HepG2 (cell line): ENCODE results near the gene SAA2. TPM values are rescaled to one million over a fixed set of nuclear protein-coding genes. Genes with fewer than 3 reads are reported as not detected.
A peak's percentile ranks its signal among the peaks of the same experiment; 100 is the strongest.

Source experiments
- ATRX ChIP-seq: sonication (generic); formaldehyde crosslinking; IDR thresholded peaks from 2 replicates; pipeline ENCODE4 v1.4.0; 2020; ENCODE audit warnings: missing genetic modification reagents, borderline replicate concordance
- CENPT ChIP-seq: sonication (generic); formaldehyde crosslinking; IDR thresholded peaks from 2 replicates; pipeline ENCODE4 v1.8.0; 2022; ENCODE audit warnings: low read depth, mild to moderate bottlenecking, moderate library complexity, missing genetic modification reagents
- GABPA ChIP-seq, 2 experiments: IDR thresholded peaks; 2 replicates each; pipeline ENCODE4 v1.6.1; 2011 to 2016; ENCODE audit warnings: low read depth in 2 of 2, low read length in 1 of 2, missing biosample characterization in 1 of 2, missing genetic modification characterization in 1 of 2
- HNF4A ChIP-seq: sonication (generic); formaldehyde crosslinking; IDR thresholded peaks from 2 replicates; pipeline ENCODE4 v1.4.0; 2020; ENCODE audit warnings: missing genetic modification reagents
- HNRNPH1 ChIP-seq: fragments of 200-400 bp; formaldehyde crosslinking; optimal IDR thresholded peaks from 2 replicates; pipeline ENCODE3; 2017; ENCODE audit warnings: mild to moderate bottlenecking, low read depth, low read length
- NR1H2 ChIP-seq: sonication (generic); formaldehyde crosslinking; IDR thresholded peaks from 2 replicates; pipeline ENCODE4 v1.8.1; 2022; ENCODE audit warnings: low read depth, missing genetic modification reagents, borderline replicate concordance
- NR2C2 ChIP-seq: sonication (generic); formaldehyde crosslinking; IDR thresholded peaks from 2 replicates; pipeline ENCODE4 v1.4.0; 2020; ENCODE audit warnings: missing genetic modification reagents, mild to moderate bottlenecking, moderate library complexity, borderline replicate concordance
- POGZ ChIP-seq: sonication (generic); formaldehyde crosslinking; IDR thresholded peaks from 2 replicates; pipeline ENCODE4 v1.4.0; 2020; ENCODE audit warnings: mild to moderate bottlenecking, missing genetic modification reagents
- RAD21 ChIP-seq: fragments of 450-650 bp; formaldehyde crosslinking; IDR thresholded peaks from 2 replicates; pipeline ENCODE4 v1.5.0; 2020; ENCODE audit warnings: mild to moderate bottlenecking
- SALL1 ChIP-seq: sonication (generic); formaldehyde crosslinking; IDR thresholded peaks from 2 replicates; pipeline ENCODE4 v1.8.0; 2022; ENCODE audit warnings: mild to moderate bottlenecking, missing genetic modification reagents
- SRSF4 ChIP-seq: fragments of 200-400 bp; formaldehyde crosslinking; IDR thresholded peaks from one replicate; pipeline ENCODE4 v1.6.1; 2018; ENCODE audit warnings: mild to moderate bottlenecking, low read depth, low read length, moderate library complexity; ENCODE audit not compliant: poor library complexity, severe bottlenecking
- SUZ12 ChIP-seq: fragments of 150-350 bp; IDR thresholded peaks from 2 replicates; pipeline ENCODE4 v1.6.1; 2014; ENCODE audit warnings: low read depth, low read length
- ZMYM2 ChIP-seq: sonication (generic); formaldehyde crosslinking; IDR thresholded peaks from 2 replicates; pipeline ENCODE4 v1.8.0; 2022; ENCODE audit warnings: mild to moderate bottlenecking, missing genetic modification reagents
- ZNF12 ChIP-seq: sonication (generic); formaldehyde crosslinking; IDR thresholded peaks from 2 replicates; pipeline ENCODE4 v1.5.0; 2020; ENCODE audit warnings: missing genetic modification reagents
- ZNF703 ChIP-seq: sonication (generic); formaldehyde crosslinking; IDR thresholded peaks from 2 replicates; pipeline ENCODE4 v1.5.1; 2020; ENCODE audit warnings: missing genetic modification reagents, mild to moderate bottlenecking, moderate library complexity, borderline replicate concordance
- ZNF772 ChIP-seq: sonication (generic); formaldehyde crosslinking; IDR thresholded peaks from 2 replicates; pipeline ENCODE4 v1.5.0; 2020; ENCODE audit warnings: mild to moderate bottlenecking, missing genetic modification reagents
- polyA plus RNA-seq, 8 experiments: library from polyadenylated mRNA; depleted of rRNA in 3 of 8; stranded (reverse) in 7 of 8; unstranded in 1 of 8; fragments of >200 nt; fragmentation: Illumina TruSeq in 4 of 8; extraction: Trizol in 4 of 8; gene quantifications; 2 replicates each; pipeline versions ENCODE4 v1.2.1 to v1.2.3, GENCODE V29; 2011 to 2016; ENCODE audit warnings: low read depth in 4 of 8, missing spikeins in 1 of 8, mixed read lengths in 1 of 8; ENCODE audit not compliant: insufficient read depth in 1 of 8
- total RNA-seq, 5 experiments: library from RNA; depleted of rRNA; stranded (reverse); fragments of >200 nt; fragmentation: Illumina TruSeq; extraction: Trizol; gene quantifications; 2 replicates each; pipeline ENCODE4 v1.2.3, GENCODE V29; 2016; ENCODE audit warnings: low read depth in 1 of 5
- TF ChIP-seq, protein P1 (sequence below): sonication (generic); formaldehyde crosslinking; IDR thresholded peaks from 2 replicates; pipeline ENCODE4 v1.4.0; 2020; ENCODE audit warnings: missing genetic modification reagents, borderline replicate concordance
- TF ChIP-seq, protein P2 (sequence below): IDR thresholded peaks from 2 replicates; pipeline ENCODE4 v1.6.1; 2016; ENCODE audit warnings: mild to moderate bottlenecking, missing biosample characterization, missing genetic modification reagents
- TF ChIP-seq, protein P3 (sequence below): sonication (generic); formaldehyde crosslinking; IDR thresholded peaks from 2 replicates; pipeline ENCODE4 v1.8.0; 2022; ENCODE audit warnings: mild to moderate bottlenecking, missing genetic modification reagents; ENCODE audit not compliant: insufficient replicate concordance
- TF ChIP-seq, protein P4 (sequence below), 2 experiments: sonication (generic) in 1 of 2; formaldehyde crosslinking in 1 of 2; IDR thresholded peaks; 2 replicates each; pipeline versions ENCODE4 v1.6.1 to v1.9.0; 2014 to 2022; ENCODE audit warnings: antibody characterized with exemption in 1 of 2, borderline replicate concordance in 1 of 2, inconsistent platforms in 1 of 2, low read depth in 1 of 2, missing genetic modification reagents in 1 of 2

Gene SAA2
- total and polyA plus RNA-seq, 2 of the 13 experiments (the other 11 are each of a cell fraction or from before 2014, with no cell fraction given) = 0.27 TPM; not detected in 1

DNA sequence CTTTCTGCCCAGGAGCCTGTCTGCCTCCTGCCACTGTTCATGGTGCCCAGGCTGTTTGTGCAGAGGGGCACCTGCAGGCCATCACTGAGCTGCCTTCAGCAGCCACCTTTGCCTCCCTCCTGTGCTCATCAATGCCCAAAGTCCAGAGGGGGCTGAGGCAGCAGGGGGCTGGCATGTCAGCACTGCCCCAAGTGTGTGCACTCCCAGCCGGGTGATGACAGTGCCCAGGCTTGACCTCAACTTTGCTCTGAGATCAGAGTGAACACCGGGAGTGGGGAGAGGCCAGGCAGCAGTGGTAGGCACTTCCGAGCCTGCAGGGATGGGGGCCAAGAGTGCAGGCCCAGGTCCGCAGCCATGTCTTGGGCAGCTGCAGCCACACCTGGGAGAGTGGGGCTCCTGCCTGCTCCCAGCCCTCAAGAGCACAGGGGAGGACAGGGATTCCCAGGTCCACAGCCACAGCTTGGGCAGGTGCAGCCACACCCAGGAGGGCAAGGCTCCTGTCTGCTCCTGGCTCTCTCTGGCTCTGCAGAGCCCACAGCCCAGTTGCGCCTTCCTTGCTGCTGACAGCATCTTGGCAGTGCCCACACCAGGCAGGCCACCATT, 27.1 kb downstream of the SAA2 start (continued):
- TF ChIP-seq, protein P1, sequence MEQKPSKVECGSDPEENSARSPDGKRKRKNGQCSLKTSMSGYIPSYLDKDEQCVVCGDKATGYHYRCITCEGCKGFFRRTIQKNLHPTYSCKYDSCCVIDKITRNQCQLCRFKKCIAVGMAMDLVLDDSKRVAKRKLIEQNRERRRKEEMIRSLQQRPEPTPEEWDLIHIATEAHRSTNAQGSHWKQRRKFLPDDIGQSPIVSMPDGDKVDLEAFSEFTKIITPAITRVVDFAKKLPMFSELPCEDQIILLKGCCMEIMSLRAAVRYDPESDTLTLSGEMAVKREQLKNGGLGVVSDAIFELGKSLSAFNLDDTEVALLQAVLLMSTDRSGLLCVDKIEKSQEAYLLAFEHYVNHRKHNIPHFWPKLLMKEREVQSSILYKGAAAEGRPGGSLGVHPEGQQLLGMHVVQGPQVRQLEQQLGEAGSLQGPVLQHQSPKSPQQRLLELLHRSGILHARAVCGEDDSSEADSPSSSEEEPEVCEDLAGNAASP = no peak
- TF ChIP-seq SUZ12 = no peak
- TF ChIP-seq ZNF703 (CRISPR knock-in tag) = no peak
- TF ChIP-seq CENPT (CRISPR knock-in tag) = no peak
- TF ChIP-seq SRSF4 = no peak
- no peak for TF ChIP-seq POGZ (CRISPR knock-in tag)
- TF ChIP-seq HNRNPH1 = no peak
- TF ChIP-seq NR1H2 (CRISPR knock-in tag) = no peak
- no peak for TF ChIP-seq RAD21 (CRISPR knock-in tag)
- no peak for TF ChIP-seq ZNF772 (CRISPR knock-in tag)
- no peak for TF ChIP-seq ZNF12
- TF ChIP-seq SALL1 (CRISPR knock-in tag) = peak; percentile 46
- TF ChIP-seq ATRX (CRISPR knock-in tag) = no peak
- TF ChIP-seq, protein P2, sequence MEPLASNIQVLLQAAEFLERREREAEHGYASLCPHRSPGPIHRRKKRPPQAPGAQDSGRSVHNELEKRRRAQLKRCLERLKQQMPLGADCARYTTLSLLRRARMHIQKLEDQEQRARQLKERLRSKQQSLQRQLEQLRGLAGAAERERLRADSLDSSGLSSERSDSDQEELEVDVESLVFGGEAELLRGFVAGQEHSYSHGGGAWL (CRISPR knock-in tag) = no peak
- no peak for TF ChIP-seq GABPA (IDR thresholded peaks at IDR 0.05; ENCODE audit: low read depth, low read length)
- no peak for TF ChIP-seq GABPA (CRISPR knock-in tag; IDR thresholded peaks at IDR 0.05; ENCODE audit: low read depth)
- TF ChIP-seq ZMYM2 (CRISPR knock-in tag) = peak; percentile 47; the same call in 1 of the 2 replicates
- TF ChIP-seq, protein P3, sequence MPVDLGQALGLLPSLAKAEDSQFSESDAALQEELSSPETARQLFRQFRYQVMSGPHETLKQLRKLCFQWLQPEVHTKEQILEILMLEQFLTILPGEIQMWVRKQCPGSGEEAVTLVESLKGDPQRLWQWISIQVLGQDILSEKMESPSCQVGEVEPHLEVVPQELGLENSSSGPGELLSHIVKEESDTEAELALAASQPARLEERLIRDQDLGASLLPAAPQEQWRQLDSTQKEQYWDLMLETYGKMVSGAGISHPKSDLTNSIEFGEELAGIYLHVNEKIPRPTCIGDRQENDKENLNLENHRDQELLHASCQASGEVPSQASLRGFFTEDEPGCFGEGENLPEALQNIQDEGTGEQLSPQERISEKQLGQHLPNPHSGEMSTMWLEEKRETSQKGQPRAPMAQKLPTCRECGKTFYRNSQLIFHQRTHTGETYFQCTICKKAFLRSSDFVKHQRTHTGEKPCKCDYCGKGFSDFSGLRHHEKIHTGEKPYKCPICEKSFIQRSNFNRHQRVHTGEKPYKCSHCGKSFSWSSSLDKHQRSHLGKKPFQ (CRISPR knock-in tag) = no peak
- no peak for TF ChIP-seq NR2C2
- TF ChIP-seq HNF4A = peak; percentile 72
- TF ChIP-seq, protein P4, sequence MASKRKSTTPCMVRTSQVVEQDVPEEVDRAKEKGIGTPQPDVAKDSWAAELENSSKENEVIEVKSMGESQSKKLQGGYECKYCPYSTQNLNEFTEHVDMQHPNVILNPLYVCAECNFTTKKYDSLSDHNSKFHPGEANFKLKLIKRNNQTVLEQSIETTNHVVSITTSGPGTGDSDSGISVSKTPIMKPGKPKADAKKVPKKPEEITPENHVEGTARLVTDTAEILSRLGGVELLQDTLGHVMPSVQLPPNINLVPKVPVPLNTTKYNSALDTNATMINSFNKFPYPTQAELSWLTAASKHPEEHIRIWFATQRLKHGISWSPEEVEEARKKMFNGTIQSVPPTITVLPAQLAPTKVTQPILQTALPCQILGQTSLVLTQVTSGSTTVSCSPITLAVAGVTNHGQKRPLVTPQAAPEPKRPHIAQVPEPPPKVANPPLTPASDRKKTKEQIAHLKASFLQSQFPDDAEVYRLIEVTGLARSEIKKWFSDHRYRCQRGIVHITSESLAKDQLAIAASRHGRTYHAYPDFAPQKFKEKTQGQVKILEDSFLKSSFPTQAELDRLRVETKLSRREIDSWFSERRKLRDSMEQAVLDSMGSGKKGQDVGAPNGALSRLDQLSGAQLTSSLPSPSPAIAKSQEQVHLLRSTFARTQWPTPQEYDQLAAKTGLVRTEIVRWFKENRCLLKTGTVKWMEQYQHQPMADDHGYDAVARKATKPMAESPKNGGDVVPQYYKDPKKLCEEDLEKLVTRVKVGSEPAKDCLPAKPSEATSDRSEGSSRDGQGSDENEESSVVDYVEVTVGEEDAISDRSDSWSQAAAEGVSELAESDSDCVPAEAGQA (IDR thresholded peaks at IDR 0.05; ENCODE audit: low read depth) = no peak
- TF ChIP-seq, protein P4 (CRISPR knock-in tag; IDR thresholded peaks at IDR 0.05; ENCODE audit: borderline replicate concordance) = no peak
